GM12801 (cell line): ENCODE measurements around the gene CHSY3.

Experiments used
- TF ChIP-seq, protein P1 (sequence below): IDR thresholded peaks from one replicate; pipeline ENCODE4 v1.5.1; 2011; ENCODE audit warnings: control low read depth; ENCODE audit not compliant: insufficient read length; ENCODE audit errors: extremely low read depth

Gene CHSY3

DNA sequence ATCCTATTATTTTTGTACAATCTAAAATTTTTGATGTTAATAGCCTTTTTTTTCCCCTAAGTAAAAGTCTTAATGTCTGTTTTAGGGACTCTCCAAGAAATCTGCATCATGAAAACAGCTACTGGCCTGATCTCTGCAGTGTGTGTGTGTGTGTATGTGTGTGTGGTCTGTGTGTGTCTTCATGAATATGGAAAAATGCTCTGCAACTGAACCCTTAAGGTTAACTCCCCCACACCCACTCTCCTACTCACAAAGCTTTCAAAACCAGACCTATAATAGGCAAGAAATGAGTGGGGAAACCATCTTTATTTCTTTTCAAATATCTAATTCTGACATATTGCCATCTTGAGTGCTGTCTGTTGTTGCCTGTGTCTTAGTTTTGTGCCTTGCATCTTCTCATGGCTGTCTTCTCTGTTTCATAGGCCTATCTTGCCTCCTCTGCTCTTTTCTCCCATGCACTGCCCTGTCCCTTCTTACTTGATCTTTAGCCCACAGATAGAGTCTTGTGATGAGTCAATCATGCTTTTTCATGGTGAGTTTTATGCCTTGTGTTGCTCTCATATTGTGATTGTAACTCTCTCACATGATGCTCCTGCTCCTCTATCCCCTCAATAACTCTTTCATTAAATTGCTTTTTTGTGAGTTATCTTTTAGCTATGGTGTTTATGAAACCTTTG lies 68.3 kb downstream of the CHSY3 start:
- TF ChIP-seq, protein P1, sequence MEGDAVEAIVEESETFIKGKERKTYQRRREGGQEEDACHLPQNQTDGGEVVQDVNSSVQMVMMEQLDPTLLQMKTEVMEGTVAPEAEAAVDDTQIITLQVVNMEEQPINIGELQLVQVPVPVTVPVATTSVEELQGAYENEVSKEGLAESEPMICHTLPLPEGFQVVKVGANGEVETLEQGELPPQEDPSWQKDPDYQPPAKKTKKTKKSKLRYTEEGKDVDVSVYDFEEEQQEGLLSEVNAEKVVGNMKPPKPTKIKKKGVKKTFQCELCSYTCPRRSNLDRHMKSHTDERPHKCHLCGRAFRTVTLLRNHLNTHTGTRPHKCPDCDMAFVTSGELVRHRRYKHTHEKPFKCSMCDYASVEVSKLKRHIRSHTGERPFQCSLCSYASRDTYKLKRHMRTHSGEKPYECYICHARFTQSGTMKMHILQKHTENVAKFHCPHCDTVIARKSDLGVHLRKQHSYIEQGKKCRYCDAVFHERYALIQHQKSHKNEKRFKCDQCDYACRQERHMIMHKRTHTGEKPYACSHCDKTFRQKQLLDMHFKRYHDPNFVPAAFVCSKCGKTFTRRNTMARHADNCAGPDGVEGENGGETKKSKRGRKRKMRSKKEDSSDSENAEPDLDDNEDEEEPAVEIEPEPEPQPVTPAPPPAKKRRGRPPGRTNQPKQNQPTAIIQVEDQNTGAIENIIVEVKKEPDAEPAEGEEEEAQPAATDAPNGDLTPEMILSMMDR: no peak

DNA sequence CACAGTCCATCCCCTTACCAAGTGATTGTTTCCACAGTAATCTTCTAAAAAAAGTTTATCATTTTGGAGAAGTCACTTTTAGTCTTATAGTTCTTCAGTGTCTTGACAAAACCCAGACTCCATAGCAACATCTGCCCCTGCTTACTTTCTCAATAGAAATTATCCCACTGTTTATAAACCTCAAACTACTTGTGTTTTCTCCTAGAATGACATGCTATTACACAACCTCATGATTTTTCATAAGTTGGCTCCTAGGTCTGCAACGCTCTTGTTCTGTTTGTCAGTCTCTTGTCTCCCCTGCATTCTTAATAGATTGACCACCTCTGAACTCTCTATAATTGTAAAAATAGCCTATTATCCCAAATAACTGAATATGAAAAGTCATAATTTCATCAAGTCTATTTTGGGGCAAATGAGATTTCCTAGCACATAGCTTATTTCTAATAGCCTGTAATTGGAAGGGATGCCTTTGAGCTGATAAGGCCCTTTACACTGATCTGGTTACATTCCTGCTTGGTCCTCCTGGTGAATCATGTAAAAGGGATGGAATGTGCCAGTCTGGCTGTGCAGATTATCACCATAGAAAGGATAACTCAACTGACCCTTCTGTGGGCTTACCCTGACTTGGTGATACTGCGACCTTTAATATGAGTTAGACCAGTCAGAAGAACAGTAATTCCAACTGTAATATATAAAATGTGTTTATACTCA lies 69.6 kb downstream of the CHSY3 start:
- TF ChIP-seq, protein P1: no peak

DNA sequence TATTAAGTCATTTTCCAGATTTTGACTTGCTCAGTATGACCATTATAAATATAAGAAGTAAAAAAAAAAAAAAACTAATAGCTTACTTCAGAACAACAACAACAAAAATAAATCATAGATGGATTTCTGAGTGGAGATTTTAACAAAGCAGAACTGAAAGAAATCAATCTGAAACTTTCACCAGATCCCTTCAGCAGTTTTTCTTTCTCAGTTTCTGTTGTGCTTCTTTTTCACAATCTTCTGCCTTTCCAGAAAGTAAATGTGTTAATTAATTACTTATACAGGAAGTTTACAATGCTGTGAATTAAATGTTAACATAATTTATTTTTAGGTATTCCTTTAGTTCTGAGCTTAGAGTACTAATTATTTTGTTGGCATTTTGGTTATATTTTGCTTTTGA lies 73.5 kb downstream of the CHSY3 start:
- TF ChIP-seq, protein P1: no peak

DNA sequence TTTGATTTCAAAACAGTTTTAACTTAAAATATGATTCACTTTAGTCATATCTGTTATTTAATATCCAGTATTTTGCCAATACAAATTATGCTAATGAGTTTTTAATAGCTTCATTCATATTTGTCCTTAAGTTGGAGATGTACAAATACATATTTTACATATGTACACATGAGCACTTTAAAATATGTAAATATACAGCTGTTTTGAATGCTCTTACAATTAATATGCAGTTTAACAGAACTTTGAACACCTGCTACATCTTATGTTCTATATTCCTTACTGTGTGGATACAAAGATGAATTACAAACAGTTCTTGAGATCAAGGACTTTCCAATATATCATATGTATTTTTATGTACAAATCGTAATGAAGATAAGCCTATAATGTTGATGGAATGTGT lies 74.0 kb downstream of the CHSY3 start:
- TF ChIP-seq, protein P1: no peak

DNA sequence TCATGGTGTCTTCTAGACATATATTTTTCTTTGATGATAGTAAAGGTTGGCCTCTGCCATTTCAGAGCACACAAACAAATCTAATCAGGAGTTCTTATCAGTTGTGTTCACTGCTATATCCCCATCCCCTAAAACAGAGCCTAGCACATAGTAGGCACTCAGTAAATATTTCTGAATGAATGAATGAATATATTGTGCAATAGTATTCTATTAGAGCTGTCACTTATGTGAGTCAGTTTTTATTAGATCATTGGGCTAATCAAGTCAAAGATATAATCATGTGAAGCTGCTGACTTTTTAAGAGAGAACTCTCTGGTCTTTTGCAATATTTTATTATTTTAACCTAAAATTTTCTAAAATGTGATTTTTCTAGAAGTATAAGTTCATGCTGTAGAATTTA lies 84.2 kb downstream of the CHSY3 start:
- TF ChIP-seq, protein P1: no peak

DNA sequence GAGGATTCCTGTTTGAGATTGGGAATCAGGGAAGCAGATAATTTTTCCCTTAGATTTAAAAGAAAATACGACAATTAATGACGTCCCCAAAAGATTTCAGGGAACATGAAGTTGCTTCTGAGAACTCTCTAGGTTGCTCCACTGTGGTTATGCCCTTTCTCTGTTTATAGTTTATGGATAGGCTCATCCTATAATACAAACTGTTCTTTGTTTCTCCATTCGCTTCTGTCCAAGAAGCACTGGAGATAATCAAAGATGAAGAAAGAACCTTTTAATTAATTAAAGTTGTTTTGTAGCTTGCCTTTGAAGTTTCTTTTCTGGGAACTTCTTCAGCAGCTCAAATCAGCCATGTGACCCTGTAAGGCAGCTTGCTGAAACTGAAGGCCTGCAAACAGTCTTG lies 87.5 kb downstream of the CHSY3 start:
- TF ChIP-seq, protein P1: no peak

DNA sequence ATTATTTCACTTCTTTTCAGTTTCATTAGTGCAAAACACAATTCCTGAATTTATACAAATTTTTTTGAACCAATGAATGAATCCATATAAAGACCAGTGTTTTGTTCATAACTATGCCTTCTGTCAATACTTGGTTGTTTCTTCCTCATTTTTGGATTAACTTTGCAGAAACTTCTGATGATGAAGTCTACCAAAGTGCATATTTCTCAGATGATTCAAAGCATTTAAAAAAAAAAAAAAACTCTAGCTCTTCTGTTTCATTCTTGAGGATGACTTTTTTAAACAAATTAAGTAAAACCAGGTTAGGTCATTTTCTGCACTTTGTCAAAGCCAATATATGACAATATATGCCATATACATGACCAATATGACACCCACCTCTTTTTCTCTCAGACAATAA lies 92.6 kb downstream of the CHSY3 start:
- TF ChIP-seq, protein P1: no peak
